HepG2 (cell line): ENCODE measurements around the gene SEMA5B. TPM values are rescaled to one million over a fixed set of nuclear protein-coding genes. Genes with fewer than 3 reads are reported as not detected.

Source experiments
- AGO1 ChIP-seq: fragments of 200-400 bp; formaldehyde crosslinking; IDR thresholded peaks from 2 replicates; pipeline ENCODE4 v1.6.1; 2017; ENCODE audit warnings: mild to moderate bottlenecking, low read depth, low read length, moderate library complexity; ENCODE audit not compliant: poor library complexity, severe bottlenecking
- DZIP1 ChIP-seq: sonication (generic); formaldehyde crosslinking; IDR thresholded peaks from 2 replicates; pipeline ENCODE4 v1.5.0; 2020; ENCODE audit warnings: mild to moderate bottlenecking, missing genetic modification reagents
- ETS1 ChIP-seq: sonication (generic); formaldehyde crosslinking; IDR thresholded peaks from 2 replicates; pipeline ENCODE4 v1.4.0; 2020; ENCODE audit warnings: missing genetic modification reagents
- FLYWCH1 ChIP-seq: sonication (generic); formaldehyde crosslinking; IDR thresholded peaks from 2 replicates; pipeline ENCODE4 v1.8.1; 2023; ENCODE audit warnings: mild to moderate bottlenecking, missing genetic modification reagents
- FOXA1 ChIP-seq, 2 experiments: fragments of 450-650 bp in 1 of 2; sonication (generic) in 1 of 2; formaldehyde crosslinking in 1 of 2; IDR thresholded peaks; 2 replicates each; pipeline versions ENCODE4 v1.4.0 to v1.6.1; 2016 to 2020; ENCODE audit warnings: missing genetic modification reagents in 1 of 2
- HMG20A ChIP-seq: IDR thresholded peaks from 2 replicates; pipeline ENCODE4 v1.6.1; 2016; ENCODE audit warnings: borderline replicate concordance
- HOXA5 ChIP-seq: sonication (generic); formaldehyde crosslinking; IDR thresholded peaks from 2 replicates; pipeline ENCODE4 v1.4.0; 2020; ENCODE audit warnings: missing genetic modification reagents
- IRF2 ChIP-seq: IDR thresholded peaks from 2 replicates; pipeline ENCODE4 v1.6.1; 2018; ENCODE audit warnings: missing genetic modification reagents, missing compliant biosample characterization
- SIX4 ChIP-seq: sonication (generic); formaldehyde crosslinking; IDR thresholded peaks from 2 replicates; pipeline ENCODE4 v1.4.0; 2020; ENCODE audit warnings: missing genetic modification reagents
- SNAI1 ChIP-seq: sonication (generic); formaldehyde crosslinking; IDR thresholded peaks from 2 replicates; pipeline ENCODE4 v1.5.0; 2020; ENCODE audit warnings: mild to moderate bottlenecking, missing genetic modification reagents, borderline replicate concordance
- TRIM24 ChIP-seq: sonication (generic); formaldehyde crosslinking; IDR thresholded peaks from 2 replicates; pipeline ENCODE4 v1.8.0; 2022; ENCODE audit warnings: mild to moderate bottlenecking, missing genetic modification reagents
- ZBTB1 ChIP-seq: sonication (generic); formaldehyde crosslinking; IDR thresholded peaks from 2 replicates; pipeline ENCODE4 v1.4.0; 2020; ENCODE audit warnings: missing genetic modification reagents, borderline replicate concordance
- ZBTB21 ChIP-seq: sonication (generic); formaldehyde crosslinking; IDR thresholded peaks from 2 replicates; pipeline ENCODE4 v1.4.0; 2020; ENCODE audit warnings: missing genetic modification reagents
- ZKSCAN5 ChIP-seq: sonication (generic); formaldehyde crosslinking; IDR thresholded peaks from 2 replicates; pipeline ENCODE4 v1.5.1; 2020; ENCODE audit warnings: mild to moderate bottlenecking, missing genetic modification reagents
- ZNF225 ChIP-seq: sonication (generic); formaldehyde crosslinking; IDR thresholded peaks from 2 replicates; pipeline ENCODE4 v1.4.0; 2020; ENCODE audit warnings: mild to moderate bottlenecking, missing genetic modification reagents
- ZNF484 ChIP-seq: sonication (generic); formaldehyde crosslinking; IDR thresholded peaks from 2 replicates; pipeline ENCODE4 v1.5.1; 2020; ENCODE audit warnings: mild to moderate bottlenecking, low read depth, missing genetic modification reagents, borderline replicate concordance
- ZNF629 ChIP-seq: sonication (generic); formaldehyde crosslinking; conservative IDR thresholded peaks from 2 replicates; pipeline ENCODE4 v1.5.0; 2020; ENCODE audit warnings: missing genetic modification reagents
- polyA plus RNA-seq, 8 experiments: library from polyadenylated mRNA; depleted of rRNA in 3 of 8; stranded (reverse) in 7 of 8; unstranded in 1 of 8; fragments of >200 nt; fragmentation: Illumina TruSeq in 4 of 8; extraction: Trizol in 4 of 8; gene quantifications; 2 replicates each; pipeline versions ENCODE4 v1.2.1 to v1.2.3, GENCODE V29; 2011 to 2016; ENCODE audit warnings: low read depth in 4 of 8, missing spikeins in 1 of 8, mixed read lengths in 1 of 8; ENCODE audit not compliant: insufficient read depth in 1 of 8
- total RNA-seq, 5 experiments: library from RNA; depleted of rRNA; stranded (reverse); fragments of >200 nt; fragmentation: Illumina TruSeq; extraction: Trizol; gene quantifications; 2 replicates each; pipeline ENCODE4 v1.2.3, GENCODE V29; 2016; ENCODE audit warnings: low read depth in 1 of 5
- TF ChIP-seq, protein P1 (sequence below): sonication (generic); formaldehyde crosslinking; IDR thresholded peaks from 2 replicates; pipeline ENCODE4 v1.5.0; 2020; ENCODE audit warnings: mild to moderate bottlenecking, missing genetic modification reagents
- TF ChIP-seq, protein P2 (sequence below): sonication (generic); formaldehyde crosslinking; IDR thresholded peaks from 2 replicates; pipeline ENCODE4 v1.8.0; 2022; ENCODE audit warnings: low read depth, missing genetic modification reagents
- TF ChIP-seq, protein P3 (sequence below): sonication (generic); formaldehyde crosslinking; conservative IDR thresholded peaks from 2 replicates; pipeline ENCODE4 v1.8.0; 2022; ENCODE audit warnings: missing genetic modification reagents

Gene SEMA5B
- total and polyA plus RNA-seq, 2 of the 13 experiments (the other 11 are each of a cell fraction or from before 2014, with no cell fraction given), result not detected

- TF ChIP-seq SNAI1 (no peak), ZBTB1 (CRISPR knock-in tag) (no peak), SIX4 (no peak; the same call in 1 of the 2 replicates), ETS1 (CRISPR knock-in tag) (no peak; the same call in 1 of the 2 replicates), DZIP1 (CRISPR knock-in tag) (peak; percentile 34), ZBTB21 (CRISPR knock-in tag) (no peak), IRF2 (CRISPR knock-in tag) (peak; percentile 80), ZKSCAN5 (CRISPR knock-in tag) (no peak), FOXA1 (IDR thresholded peaks at IDR 0.05) (no peak), FOXA1 (CRISPR knock-in tag; IDR thresholded peaks at IDR 0.05) (no peak), FLYWCH1 (CRISPR knock-in tag) (no peak), HMG20A (0 out of 2 replicates have a peak, but pooled peaks have one; percentile 34), HOXA5 (CRISPR knock-in tag) (0 out of 2 replicates have a peak, but pooled peaks have one; percentile 66), ZNF484 (CRISPR knock-in tag) (no peak), AGO1 (no peak), ZNF225 (peak; percentile 82; the same call in 1 of the 2 replicates), TRIM24 (CRISPR knock-in tag) (no peak), ZNF629 (CRISPR knock-in tag) (0 out of 2 replicates have a peak, but pooled peaks have one; percentile 37)
- TF ChIP-seq, protein P1, sequence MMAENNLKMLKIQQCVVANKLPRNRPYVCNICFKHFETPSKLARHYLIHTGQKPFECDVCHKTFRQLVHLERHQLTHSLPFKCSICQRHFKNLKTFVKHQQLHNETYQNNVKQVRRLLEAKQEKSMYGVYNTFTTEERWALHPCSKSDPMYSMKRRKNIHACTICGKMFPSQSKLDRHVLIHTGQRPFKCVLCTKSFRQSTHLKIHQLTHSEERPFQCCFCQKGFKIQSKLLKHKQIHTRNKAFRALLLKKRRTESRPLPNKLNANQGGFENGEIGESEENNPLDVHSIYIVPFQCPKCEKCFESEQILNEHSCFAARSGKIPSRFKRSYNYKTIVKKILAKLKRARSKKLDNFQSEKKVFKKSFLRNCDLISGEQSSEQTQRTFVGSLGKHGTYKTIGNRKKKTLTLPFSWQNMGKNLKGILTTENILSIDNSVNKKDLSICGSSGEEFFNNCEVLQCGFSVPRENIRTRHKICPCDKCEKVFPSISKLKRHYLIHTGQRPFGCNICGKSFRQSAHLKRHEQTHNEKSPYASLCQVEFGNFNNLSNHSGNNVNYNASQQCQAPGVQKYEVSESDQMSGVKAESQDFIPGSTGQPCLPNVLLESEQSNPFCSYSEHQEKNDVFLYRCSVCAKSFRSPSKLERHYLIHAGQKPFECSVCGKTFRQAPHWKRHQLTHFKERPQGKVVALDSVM (CRISPR knock-in tag), result 0 out of 2 replicates have a peak, but pooled peaks have one; percentile 21
- TF ChIP-seq, protein P2, sequence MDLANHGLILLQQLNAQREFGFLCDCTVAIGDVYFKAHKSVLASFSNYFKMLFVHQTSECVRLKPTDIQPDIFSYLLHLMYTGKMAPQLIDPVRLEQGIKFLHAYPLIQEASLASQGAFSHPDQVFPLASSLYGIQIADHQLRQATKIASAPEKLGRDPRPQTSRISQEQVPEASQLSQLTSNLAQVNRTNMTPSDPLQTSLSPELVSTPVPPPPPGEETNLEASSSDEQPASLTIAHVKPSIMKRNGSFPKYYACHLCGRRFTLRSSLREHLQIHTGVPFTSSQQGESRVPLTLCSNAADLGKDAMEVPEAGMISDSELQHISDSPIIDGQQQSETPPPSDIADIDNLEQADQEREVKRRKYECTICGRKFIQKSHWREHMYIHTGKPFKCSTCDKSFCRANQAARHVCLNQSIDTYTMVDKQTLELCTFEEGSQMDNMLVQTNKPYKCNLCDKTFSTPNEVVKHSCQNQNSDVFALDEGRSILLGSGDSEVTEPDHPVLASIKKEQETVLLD (CRISPR knock-in tag), result peak; percentile 76
- TF ChIP-seq, protein P3, sequence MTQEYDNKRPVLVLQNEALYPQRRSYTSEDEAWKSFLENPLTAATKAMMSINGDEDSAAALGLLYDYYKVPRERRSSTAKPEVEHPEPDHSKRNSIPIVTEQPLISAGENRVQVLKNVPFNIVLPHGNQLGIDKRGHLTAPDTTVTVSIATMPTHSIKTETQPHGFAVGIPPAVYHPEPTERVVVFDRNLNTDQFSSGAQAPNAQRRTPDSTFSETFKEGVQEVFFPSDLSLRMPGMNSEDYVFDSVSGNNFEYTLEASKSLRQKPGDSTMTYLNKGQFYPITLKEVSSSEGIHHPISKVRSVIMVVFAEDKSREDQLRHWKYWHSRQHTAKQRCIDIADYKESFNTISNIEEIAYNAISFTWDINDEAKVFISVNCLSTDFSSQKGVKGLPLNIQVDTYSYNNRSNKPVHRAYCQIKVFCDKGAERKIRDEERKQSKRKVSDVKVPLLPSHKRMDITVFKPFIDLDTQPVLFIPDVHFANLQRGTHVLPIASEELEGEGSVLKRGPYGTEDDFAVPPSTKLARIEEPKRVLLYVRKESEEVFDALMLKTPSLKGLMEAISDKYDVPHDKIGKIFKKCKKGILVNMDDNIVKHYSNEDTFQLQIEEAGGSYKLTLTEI (CRISPR knock-in tag), result no peak
Measured at GRCh38 chr3:123066896-123067688, 39.5 kb upstream of the SEMA5B start, which contains the start of gene PDIA5 (continued).
